GM19023 (cell line): Measurements from ENCODE around the gene ZSWIM5.
"Not testable (repeated sequence)": the region's sequence is repeated elsewhere in the genome, so short reads cannot be mapped to it uniquely, and the experiment has no call there.

ENCODE experiments used
- ATAC-seq: cut with Tn5 transposase; IDR thresholded peaks from one replicate; pipeline ENCODE4 v1.9.1; 2021; ENCODE audit warnings: mild to moderate bottlenecking, moderate library complexity; ENCODE audit not compliant: unreplicated experiment

The ZSWIM5 gene

GRCh38 chr1:45148209-45148825 is 58.1 kb downstream of the ZSWIM5 start:
- no peak for ATAC-seq

GRCh38 chr1:45146833-45147232 is 59.6 kb downstream of the ZSWIM5 start:
- no peak for ATAC-seq

- ATAC-seq = no peak
Observed at GRCh38 chr1:45141247-45142003, 65.0 kb downstream of the ZSWIM5 start.

- no peak for ATAC-seq
Observed at GRCh38 chr1:45136984-45137383, 69.4 kb downstream of the ZSWIM5 start.

GRCh38 chr1:45135316-45135715 is 71.1 kb downstream of the ZSWIM5 start:
- no peak for ATAC-seq

GRCh38 chr1:45134461-45134873 is 71.9 kb downstream of the ZSWIM5 start:
- no peak for ATAC-seq

GRCh38 chr1:45132719-45133118 is 73.7 kb downstream of the ZSWIM5 start:
- not testable (repeated sequence) for ATAC-seq

- ATAC-seq = no peak
Observed at GRCh38 chr1:45123358-45123757, 83.0 kb downstream of the ZSWIM5 start.

- ATAC-seq = no peak
Observed at GRCh38 chr1:45122724-45123123, 83.7 kb downstream of the ZSWIM5 start.

GRCh38 chr1:45117766-45118165 is 88.6 kb downstream of the ZSWIM5 start:
- ATAC-seq = no peak

- ATAC-seq = no peak
Observed at GRCh38 chr1:45116820-45117219, 89.6 kb downstream of the ZSWIM5 start.

- ATAC-seq = no peak
Observed at GRCh38 chr1:45116340-45116739, 90.1 kb downstream of the ZSWIM5 start.

GRCh38 chr1:45115198-45115597 is 91.2 kb downstream of the ZSWIM5 start:
- not testable (repeated sequence) for ATAC-seq

- no peak for ATAC-seq
Observed at GRCh38 chr1:45112661-45113060, 93.7 kb downstream of the ZSWIM5 start.

- no peak for ATAC-seq
Observed at GRCh38 chr1:45111239-45111638, 95.2 kb downstream of the ZSWIM5 start.

GRCh38 chr1:45107782-45108181 is 98.6 kb downstream of the ZSWIM5 start:
- ATAC-seq = no peak

- not testable (repeated sequence) for ATAC-seq
Observed at GRCh38 chr1:45106864-45107263, 99.5 kb downstream of the ZSWIM5 start.

GRCh38 chr1:45106156-45106545 is 100.3 kb downstream of the ZSWIM5 start:
- ATAC-seq = not testable (repeated sequence)

- ATAC-seq = not testable (repeated sequence)
Observed at GRCh38 chr1:45105486-45106155, 100.8 kb downstream of the ZSWIM5 start.

GRCh38 chr1:45103534-45103933 is 102.9 kb downstream of the ZSWIM5 start:
- ATAC-seq = no peak

- ATAC-seq = no peak
Observed at GRCh38 chr1:45101947-45102346, 104.5 kb downstream of the ZSWIM5 start.

- not testable (repeated sequence) for ATAC-seq
Observed at GRCh38 chr1:45101528-45101927, 104.9 kb downstream of the ZSWIM5 start.
